Testis (tissue), 3 donors: ENCODE measurements around the gene PTPRD. TPM values are rescaled to one million over a fixed set of nuclear protein-coding genes. Genes with fewer than 3 reads are reported as not detected.

Source experiments
- DNase-seq: peaks from one replicate; pipeline ENCODE4 v3.0.0-alpha.2; 2019
- H3K27ac ChIP-seq, 2 donors: fragments of 200-600 bp; sonication (generic); one replicate each; pipeline ENCODE4 v1.5.1; 2019
- H3K27me3 ChIP-seq: fragments of 200-600 bp; sonication (generic); one replicate; pipeline ENCODE4 v1.5.1; 2019
- H3K36me3 ChIP-seq: fragments of 200-600 bp; sonication (generic); one replicate; pipeline ENCODE4 v1.5.1; 2017; ENCODE audit warnings: low read depth; ENCODE audit errors: missing control alignments
- H3K4me1 ChIP-seq: fragments of 200-600 bp; sonication (generic); one replicate; pipeline ENCODE4 v1.5.1; 2019
- H3K4me3 ChIP-seq, 2 donors: fragments of 200-600 bp; sonication (generic); one replicate each; pipeline ENCODE4 v1.5.1; 2017 to 2019
- H3K9me3 ChIP-seq: fragments of 200-600 bp; sonication (generic); one replicate; pipeline ENCODE4 v1.5.1; 2017
- CTCF ChIP-seq, 3 experiments: fragments of 450-650 bp in 2 of 3; fragments of 200-600 bp in 1 of 3; sonication (generic) in 1 of 3; IDR thresholded peaks; one replicate each; pipeline ENCODE4 v1.5.1; 2016 to 2019; ENCODE audit warnings: antibody characterized with exemption in 3 of 3, mild to moderate bottlenecking in 2 of 3, moderate library complexity in 1 of 3
- POLR2A ChIP-seq: fragments of 450-650 bp; IDR thresholded peaks from one replicate; pipeline ENCODE4 v1.6.1; 2017; ENCODE audit warnings: antibody characterized with exemption, mild to moderate bottlenecking, moderate library complexity
- WGBS, 2 donors: methylation state at CpG; one replicate each; pipeline ENCODE4 v1.1.5; 2018; 5-methylcytosine and 5-hydroxymethylcytosine counted together
- intact Hi-C: fragments of 100-400 bp; cut with DNase I; formaldehyde crosslinking; loops from one replicate; pipeline ENCODE4 v1.15.1; 2023; ENCODE audit warnings: low total_unique reads
- polyA plus RNA-seq: library from polyadenylated mRNA; stranded (reverse); fragments of 350-450 nt; fragmentation: Illumina TruSeq; extraction: RNeasy Lipid Tissue Mini Kit (QIAGEN cat#74804); gene quantifications from one replicate; pipeline ENCODE4 v1.2.3, GENCODE V29; 2014; ENCODE audit warnings: low read depth, low replicate concordance; ENCODE audit not compliant: insufficient read depth
- total RNA-seq, 2 donors: library from RNA; depleted of rRNA; stranded (reverse); fragments of >200 nt; gene quantifications; one replicate each; pipeline ENCODE4 v1.2.3, GENCODE V29; 2016

The PTPRD gene
- total and polyA plus RNA-seq, 3 donors from 2014 or later: 15.4 to 33.6 (median 32.5) TPM

- WGBS, 2 donors: 0 to 1% methylated on average over 44 to 45 of the region's 45 CpGs
- intact Hi-C loops: no loop called here
- Histone ChIP-seq H3K27ac (no peak overlapping the region), H3K27me3 (no peaks in the 10 kb centered on the region), H3K4me1 (no peaks in the 10 kb centered on the region), H3K4me3 (peak overlapping the region; percentile 62 to 68), H3K9me3 (no peaks in the 10 kb centered on the region), H3K36me3 (no peaks in the 10 kb centered on the region)
- TF ChIP-seq POLR2A: no peak
- TF ChIP-seq CTCF (IDR thresholded peaks at IDR 0.05): no peak
- peak; percentile 71 for DNase-seq
Measured at GRCh38 chr9:8857926-8858595, 1754.7 kb downstream of the PTPRD start.

- Histone ChIP-seq H3K4me1 (no peaks in the 10 kb centered on the region), H3K4me3 (peak overlapping the region; percentile 62 to 68), H3K27me3 (no peaks in the 10 kb centered on the region), H3K9me3 (no peaks in the 10 kb centered on the region), H3K27ac (peak overlapping the region in 1 of 2 donors; percentile 38), H3K36me3 (no peaks in the 10 kb centered on the region)
- peak; percentile 31 for DNase-seq
- TF ChIP-seq POLR2A (no peak), CTCF (IDR thresholded peaks at IDR 0.05) (no peak)
- intact Hi-C loops: no loop called here
- 1 to 2% methylated on average over 14 to 76 of the region's 76 CpGs for WGBS, 2 donors
Measured at GRCh38 chr9:8857068-8857925, 1755.5 kb downstream of the PTPRD start.

- Histone ChIP-seq H3K9me3 (no peaks in the 10 kb centered on the region), H3K36me3 (no peaks in the 10 kb centered on the region), H3K4me3 (peak overlapping the region; percentile 62 to 68), H3K27ac (no peak overlapping the region), H3K27me3 (no peaks in the 10 kb centered on the region), H3K4me1 (no peaks in the 10 kb centered on the region)
- DNase-seq: no peak
- TF ChIP-seq POLR2A: no peak
- TF ChIP-seq CTCF (IDR thresholded peaks at IDR 0.05): no peak
- intact Hi-C loops: no loop called here
- WGBS, 2 donors: 7 to 11% methylated on average over 9 of the region's 9 CpGs
Measured at GRCh38 chr9:8856396-8857067, 1756.3 kb downstream of the PTPRD start.

GRCh38 chr9:8855046-8855445 is 1757.8 kb downstream of the PTPRD start:
- no peak overlapping the region for H3K4me3 ChIP-seq
- no peak for TF ChIP-seq POLR2A
- TF ChIP-seq CTCF (IDR thresholded peaks at IDR 0.05): peak in 1 of 3 experiments; percentile 9
- H3K36me3 ChIP-seq: no peaks in the 10 kb centered on the region
- no peaks in the 10 kb centered on the region for H3K27me3 ChIP-seq
- no peaks in the 10 kb centered on the region for H3K9me3 ChIP-seq
- DNase-seq: no peak
- H3K27ac ChIP-seq: no peak overlapping the region
- WGBS, 2 donors: 52 to 63% methylated on average over 1 of the region's 1 CpG
- no peaks in the 10 kb centered on the region for H3K4me1 ChIP-seq
- intact Hi-C loops: no loop called here
